GM23248 (cell line): ENCODE data around the gene SLC24A4.

Experiments used
- EZH2 ChIP-seq: fragments of 200-600 bp; sonication (generic); IDR thresholded peaks from 2 replicates; pipeline ENCODE4 v1.6.1; 2018; ENCODE audit warnings: antibody characterized with exemption, mild to moderate bottlenecking; ENCODE audit not compliant: insufficient read depth, poor library complexity, severe bottlenecking
- EZH2phosphoT487 ChIP-seq: fragments of 200-600 bp; sonication (generic); IDR thresholded peaks from 2 replicates; pipeline ENCODE4 v1.6.1; 2018; ENCODE audit warnings: antibody characterized with exemption, moderate library complexity, mild to moderate bottlenecking, low read depth; ENCODE audit not compliant: insufficient read depth

- no peak for TF ChIP-seq EZH2phosphoT487
- TF ChIP-seq EZH2, result no peak
Observed at GRCh38 chr14:92353447-92353846, 30.5 kb downstream of the SLC24A4 start.
